Body of pancreas (tissue), 4 donors: ENCODE measurements around the gene RNPS1. TPM values are rescaled to one million over a fixed set of nuclear protein-coding genes. Genes with fewer than 3 reads are reported as not detected.

Source experiments
- ATAC-seq: fragments of 150-250 bp; one replicate; pipeline ENCODE4 v1.9.1; 2016
- DNase-seq, 4 donors: peaks; one replicate each; pipeline ENCODE4 v3.0.0-alpha.2; 2019
- H3K27ac ChIP-seq, 4 donors: fragments of 200-600 bp; sonication (generic); 1 replicate in 3 of 4; 2 replicates in 1 of 4; pipeline versions ENCODE4 v1.5.1 to v1.6.1; 2016 to 2019; ENCODE audit warnings: mild to moderate bottlenecking in 1 of 4, mixed read lengths in 1 of 4, moderate library complexity in 1 of 4
- H3K27me3 ChIP-seq, 2 donors: fragments of 200-600 bp; sonication (generic); one replicate each; pipeline ENCODE4 v1.6.0; 2016; ENCODE audit warnings: mild to moderate bottlenecking in 1 of 2
- H3K36me3 ChIP-seq, 2 donors: fragments of 200-600 bp; sonication (generic); replicated peaks in 1 of 2; 2 replicates each; pipeline ENCODE4 v1.5.1; 2016; ENCODE audit warnings: low read depth in 2 of 2; ENCODE audit not compliant: insufficient read depth in 1 of 2
- H3K4me1 ChIP-seq: fragments of 200-600 bp; sonication (generic); one replicate; pipeline ENCODE4 v1.6.0; 2016
- H3K4me3 ChIP-seq, 2 donors: fragments of 200-600 bp; sonication (generic); 1 replicate in 1 of 2; 2 replicates in 1 of 2; pipeline ENCODE4 v1.5.1; 2016 to 2019
- H3K9me3 ChIP-seq, 3 donors: fragments of 200-600 bp; sonication (generic); 1 replicate in 2 of 3; 2 replicates in 1 of 3; pipeline ENCODE4 v1.5.1; 2016
- CTCF ChIP-seq, 7 experiments: fragments of 450-650 bp in 4 of 7; fragments of 200-600 bp in 3 of 7; sonication (generic) in 3 of 7; IDR thresholded peaks; one replicate each; pipeline ENCODE4 v1.5.1; 2016 to 2019; ENCODE audit warnings: antibody characterized with exemption in 7 of 7
- POLR2A ChIP-seq, 3 donors: fragments of 450-650 bp; IDR thresholded peaks; one replicate each; pipeline ENCODE4 v1.6.1; 2016; ENCODE audit warnings: antibody characterized with exemption in 3 of 3, mild to moderate bottlenecking in 2 of 3
- WGBS, 2 donors: methylation state at CpG; one replicate each; pipeline ENCODE4 v1.1.5; 2017; 5-methylcytosine and 5-hydroxymethylcytosine counted together
- intact Hi-C: fragments of 100-400 bp; cut with DNase I; formaldehyde crosslinking; loops from one replicate; pipeline ENCODE4 v1.15.1; 2023
- total RNA-seq, 2 donors: library from RNA; depleted of rRNA; stranded (reverse); fragments of >200 nt; gene quantifications; one replicate each; pipeline ENCODE4 v1.1.0, GENCODE V29; 2016

The RNPS1 gene
- total RNA-seq, 2 donors from 2014 or later: 48.5 to 61.6 TPM

- ATAC-seq: no peak
- no peak for DNase-seq
Measured at GRCh38 chr16:2207872-2208271, 60.1 kb downstream of the RNPS1 start.

GRCh38 chr16:2206780-2207433 lies 61.0 kb downstream of the RNPS1 start:
- TF ChIP-seq CTCF (IDR thresholded peaks at IDR 0.05) (no peak), POLR2A (IDR thresholded peaks at IDR 0.05) (no peak)
- peaks cover 0 to 18% of the 10 kb centered on the region in 2 donors for H3K36me3 ChIP-seq
- H3K4me1 ChIP-seq: peaks cover 21% of the 10 kb centered on the region
- no peak overlapping the region for H3K4me3 ChIP-seq
- intact Hi-C loops: no loop called here
- H3K27ac ChIP-seq: no peak overlapping the region
- WGBS, 2 donors: 93 to 100% methylated on average over 2 to 23 of the region's 23 CpGs
- no peak for ATAC-seq
- no peaks in the 10 kb centered on the region for H3K9me3 ChIP-seq
- no peak for DNase-seq
- no peaks in the 10 kb centered on the region for H3K27me3 ChIP-seq

More at GRCh38 chr16:2207872-2208271, 60.1 kb downstream of the RNPS1 start:
- no peak overlapping the region for H3K27ac ChIP-seq
- H3K36me3 ChIP-seq: peaks cover 0 to 18% of the 10 kb centered on the region in 2 donors
- peaks cover 31% of the 10 kb centered on the region for H3K4me1 ChIP-seq
- intact Hi-C loops: no loop called here
- no peak overlapping the region for H3K4me3 ChIP-seq
- TF ChIP-seq CTCF (IDR thresholded peaks at IDR 0.05) (no peak), POLR2A (IDR thresholded peaks at IDR 0.05) (no peak)
- no peaks in the 10 kb centered on the region for H3K27me3 ChIP-seq
- WGBS, 2 donors: 81 to 83% methylated on average over 5 to 9 of the region's 9 CpGs
- no peaks in the 10 kb centered on the region for H3K9me3 ChIP-seq

GRCh38 chr16:2206420-2206779 lies 61.5 kb downstream of the RNPS1 start:
- H3K4me1 ChIP-seq: peaks cover 19% of the 10 kb centered on the region
- ATAC-seq (no peak), DNase-seq (no peak)
- TF ChIP-seq CTCF (IDR thresholded peaks at IDR 0.05) (no peak), POLR2A (IDR thresholded peaks at IDR 0.05) (no peak)
- peak overlapping the region in 1 of 4 donors; percentile 94 for H3K27ac ChIP-seq
- H3K4me3 ChIP-seq: no peak overlapping the region
- 80 to 87% methylated on average over 14 to 17 of the region's 18 CpGs for WGBS, 2 donors
- peaks cover 0 to 18% of the 10 kb centered on the region in 2 donors for H3K36me3 ChIP-seq
- intact Hi-C loops: no loop called here
- H3K9me3 ChIP-seq: no peaks in the 10 kb centered on the region
- H3K27me3 ChIP-seq: no peaks in the 10 kb centered on the region

- WGBS, 2 donors: 11% methylated on average over 16 of the region's 16 CpGs; no CpG with 5 or more reads in 1 of the 2 donors
- TF ChIP-seq POLR2A (IDR thresholded peaks at IDR 0.05) (no peak), CTCF (IDR thresholded peaks at IDR 0.05) (peak in 1 of 7 experiments; percentile 1)
- DNase-seq (no peak), ATAC-seq (peak; percentile 2)
- peak overlapping the region; percentile 67 to 88 for H3K4me3 ChIP-seq
- H3K4me1 ChIP-seq: peaks cover 19% of the 10 kb centered on the region
- H3K36me3 ChIP-seq: peaks cover 0 to 18% of the 10 kb centered on the region in 2 donors
- intact Hi-C loops: no loop called here
- H3K27ac ChIP-seq: peak overlapping the region; percentile 94 to 99 (median 96)
- no peaks in the 10 kb centered on the region for H3K27me3 ChIP-seq
- H3K9me3 ChIP-seq: no peaks in the 10 kb centered on the region
Measured at GRCh38 chr16:2205967-2206313, 62.0 kb downstream of the RNPS1 start.
